A549 (cell line): ENCODE results near the gene ASIC2. TPM values are rescaled to one million over a fixed set of nuclear protein-coding genes. Genes with fewer than 3 reads are reported as not detected.

ENCODE experiments used
- ATAC-seq, 2 experiments: fragments of 200-7000 bp in 1 of 2; fragments of >200 bp in 1 of 2; cut with Nextera tagmentation in 1 of 2; cut with Tn5 transposase in 1 of 2; 3 replicates each; pipeline versions ENCODE4 v1.8.0 to v1.9.1; 2018 to 2020; ENCODE audit warnings: mild to moderate bottlenecking in 1 of 2, moderate library complexity in 1 of 2
- CTCF ChIA-PET: fragments of 300-600 bp; sonication (Branson Sonifier 250); formaldehyde crosslinking; extraction: SDS; loops from one replicate; lab custom pipeline; 2021; ENCODE audit warnings: antibody characterized with exemption, inconsistent platforms; lab: Yijun Ruan, JAX
- POLR2A ChIA-PET: fragments of 350-600 bp; formaldehyde crosslinking; extraction: SDS; loops from one replicate; lab custom pipeline; 2021; ENCODE audit warnings: antibody characterized with exemption, inconsistent platforms; lab: Yijun Ruan, JAX
- DNase-seq, 2 experiments: peaks; one replicate each; pipeline versions ENCODE4 v3.0.0 to v3.0.0-alpha.2; 2011 to 2016; ENCODE audit warnings: low read depth in 1 of 2, low spot score in 1 of 2
- FAIRE-seq: peaks from 2 replicates; lab custom pipeline; 2011; peaks lifted over from hg19 to GRCh38; lab: Jason Lieb, UNC
- H3K27ac ChIP-seq, 2 experiments: fragments of >200 bp; sonication (Bioruptor Twin); formaldehyde crosslinking; 3 replicates each; pipeline ENCODE4 v1.5.1; 2016 to 2017
- H3K4me1 ChIP-seq: fragments of >200 bp; sonication (Bioruptor Twin); formaldehyde crosslinking; 3 replicates; pipeline ENCODE4 v1.6.1; 2016
- H3K4me2 ChIP-seq: fragments of >200 bp; sonication (Bioruptor Twin); formaldehyde crosslinking; 3 replicates; pipeline ENCODE4 v1.6.1; 2016
- H3K4me3 ChIP-seq: fragments of >200 bp; sonication (Bioruptor Twin); formaldehyde crosslinking; 3 replicates; pipeline ENCODE4 v1.5.1; 2016
- H3K9me3 ChIP-seq: fragments of >200 bp; sonication (Bioruptor Twin); formaldehyde crosslinking; 3 replicates; pipeline ENCODE4 v1.6.1; 2016
- BHLHE40 ChIP-seq: IDR thresholded peaks from 2 replicates; pipeline ENCODE4 v1.6.1; 2012; ENCODE audit warnings: low read depth, low read length, inconsistent platforms
- CBX2 ChIP-seq: fragments of 200-600 bp; sonication (generic); IDR thresholded peaks from 2 replicates; pipeline ENCODE4 v1.6.1; 2016; ENCODE audit warnings: low read depth, mild to moderate bottlenecking, borderline replicate concordance
- CEBPB ChIP-seq, 2 experiments: fragments of >200 bp in 1 of 2; sonication (Bioruptor Twin) in 1 of 2; formaldehyde crosslinking in 1 of 2; IDR thresholded peaks; 2 replicates each; pipeline ENCODE4 v1.6.1; 2012 to 2016
- ESRRA ChIP-seq: fragments of 150-350 bp; IDR thresholded peaks from 2 replicates; pipeline ENCODE4 v1.6.1; 2014; ENCODE audit warnings: mild to moderate bottlenecking, low read length, borderline replicate concordance
- FOSB ChIP-seq: fragments of 250-450 bp; sonication (Bioruptor Pico); IDR thresholded peaks from 2 replicates; pipeline ENCODE4 v1.5.0; 2020; ENCODE audit warnings: mild to moderate bottlenecking, moderate library complexity
- FOSL2 ChIP-seq, 2 experiments: fragments of 450-650 bp in 1 of 2; fragments of >200 bp in 1 of 2; sonication (Bioruptor Twin) in 1 of 2; formaldehyde crosslinking; IDR thresholded peaks; 2 replicates each; pipeline versions ENCODE4 v1.5.0 to v1.6.1; 2016 to 2020; ENCODE audit warnings: mild to moderate bottlenecking in 1 of 2, moderate library complexity in 1 of 2
- HEYL ChIP-seq: fragments of 250-450 bp; sonication (Bioruptor Pico); IDR thresholded peaks from 2 replicates; pipeline ENCODE4 v1.8.0; 2021; ENCODE audit warnings: mild to moderate bottlenecking, moderate library complexity
- HOXB13 ChIP-seq: fragments of 250-450 bp; sonication (Bioruptor Pico); IDR thresholded peaks from 2 replicates; pipeline ENCODE4 v1.5.0; 2020; ENCODE audit warnings: low read depth, mild to moderate bottlenecking, moderate library complexity
- HOXB5 ChIP-seq: fragments of 250-450 bp; sonication (Bioruptor Pico); IDR thresholded peaks from 2 replicates; pipeline ENCODE4 v1.5.0; 2020; ENCODE audit warnings: mild to moderate bottlenecking, moderate library complexity
- JUNB ChIP-seq: fragments of >200 bp; sonication (Bioruptor Twin); formaldehyde crosslinking; IDR thresholded peaks from 2 replicates; pipeline ENCODE4 v1.6.1; 2016
- MYC ChIP-seq: IDR thresholded peaks from 2 replicates; pipeline ENCODE4 v1.6.1; 2012; ENCODE audit warnings: mild to moderate bottlenecking, inconsistent platforms, low read length, improper control_type of control experiment, borderline replicate concordance
- RAD21 ChIP-seq, 2 experiments: fragments of >200 bp in 1 of 2; sonication (Bioruptor Twin) in 1 of 2; formaldehyde crosslinking in 1 of 2; IDR thresholded peaks in 1 of 2; conservative IDR thresholded peaks in 1 of 2; 2 replicates in 1 of 2; 3 replicates in 1 of 2; pipeline ENCODE4 v1.6.1; 2012 to 2018; ENCODE audit warnings: inconsistent platforms in 1 of 2
- RCOR1 ChIP-seq: fragments of 150-350 bp; IDR thresholded peaks from 2 replicates; pipeline ENCODE4 v1.6.1; 2014; ENCODE audit warnings: antibody characterized with exemption, low read length, low read depth
- SMC3 ChIP-seq: fragments of >200 bp; sonication (Bioruptor Twin); formaldehyde crosslinking; IDR thresholded peaks from 3 replicates; pipeline ENCODE4 v1.6.1; 2018; ENCODE audit warnings: inconsistent platforms
- WGBS: methylation state at CpG from one replicate; pipeline ENCODE4 v1.1.6; 2017; ENCODE audit errors: missing lambda C conversion rate; 5-methylcytosine and 5-hydroxymethylcytosine counted together
- polyA plus RNA-seq, 4 experiments: library from polyadenylated mRNA; depleted of rRNA in 3 of 4; stranded (reverse); fragments of >200 nt; fragmentation: RNase III in 1 of 4; extraction: RNeasy Plus Mini Kit Qiagen cat#74134 plus additional on column Dnase treatment in 1 of 4; gene quantifications; 2 replicates in 3 of 4; 3 replicates in 1 of 4; pipeline ENCODE4 v1.2.3, GENCODE V29; 2011 to 2017
- TF ChIP-seq, protein P1 (sequence below): fragments of 450-650 bp; IDR thresholded peaks from 2 replicates; pipeline ENCODE4 v1.6.1; 2014; ENCODE audit warnings: antibody characterized with exemption
- TF ChIP-seq, protein P2 (sequence below): IDR thresholded peaks from 2 replicates; pipeline ENCODE4 v1.6.1; 2012; ENCODE audit warnings: low read depth, borderline replicate concordance
- TF ChIP-seq, protein P3 (sequence below): IDR thresholded peaks from 2 replicates; pipeline ENCODE4 v1.6.1; 2012

ASIC2 gene
- polyA plus RNA-seq, 2 of the 4 experiments (the other 2 are of a cell fraction), result 1.5 to 1.9 TPM

DNA sequence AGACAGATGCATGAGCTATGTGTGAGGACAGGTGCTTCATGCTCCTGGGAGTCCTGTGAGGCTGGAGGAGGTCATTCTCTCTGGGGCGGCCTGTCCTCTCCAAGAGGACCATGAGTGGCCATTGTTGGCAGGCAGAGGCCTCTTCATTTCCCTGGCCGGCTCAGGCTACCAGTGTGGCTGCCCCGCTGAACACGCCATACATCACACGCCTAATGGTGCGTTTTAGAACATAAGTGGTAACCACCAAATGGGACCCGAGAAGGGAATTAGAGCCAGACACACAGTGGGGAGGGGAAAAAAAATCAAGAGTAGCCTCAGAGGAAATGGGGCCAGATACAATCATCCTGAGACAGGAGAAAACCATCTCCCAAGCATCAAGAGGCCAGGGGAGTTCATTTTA, 161.5 kb downstream of the ASIC2 start:
- TF ChIP-seq RAD21 (conservative IDR thresholded peaks at IDR 0.05 in 1 of 2, IDR thresholded peaks at IDR 0.05 in 1 of 2), result no peak
- TF ChIP-seq, protein P1, sequence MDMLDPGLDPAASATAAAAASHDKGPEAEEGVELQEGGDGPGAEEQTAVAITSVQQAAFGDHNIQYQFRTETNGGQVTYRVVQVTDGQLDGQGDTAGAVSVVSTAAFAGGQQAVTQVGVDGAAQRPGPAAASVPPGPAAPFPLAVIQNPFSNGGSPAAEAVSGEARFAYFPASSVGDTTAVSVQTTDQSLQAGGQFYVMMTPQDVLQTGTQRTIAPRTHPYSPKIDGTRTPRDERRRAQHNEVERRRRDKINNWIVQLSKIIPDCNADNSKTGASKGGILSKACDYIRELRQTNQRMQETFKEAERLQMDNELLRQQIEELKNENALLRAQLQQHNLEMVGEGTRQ, result no peak
- no peak for TF ChIP-seq HOXB5
- TF ChIP-seq FOSB (CRISPR knock-in tag), result no peak
- no peak for ATAC-seq
- Histone ChIP-seq H3K27ac (no peak overlapping the region), H3K4me2 (no peak overlapping the region), H3K4me3 (no peak overlapping the region), H3K4me1 (peaks cover 18% of the 10 kb centered on the region), H3K9me3 (no peaks in the 10 kb centered on the region)
- 83% methylated on average over 7 of the region's 7 CpGs for WGBS
- FAIRE-seq, result no peak
- DNase-seq, result no peak
- POLR2A ChIA-PET, result no interaction called here
- CTCF ChIA-PET, result interaction anchor here (1.0 to 1.8 kb wide), 3 partner anchors 8 to 15 kb away, joined by 4 to 7 read pairs (median 5); no protein-coding TSS in a partner anchor

DNA sequence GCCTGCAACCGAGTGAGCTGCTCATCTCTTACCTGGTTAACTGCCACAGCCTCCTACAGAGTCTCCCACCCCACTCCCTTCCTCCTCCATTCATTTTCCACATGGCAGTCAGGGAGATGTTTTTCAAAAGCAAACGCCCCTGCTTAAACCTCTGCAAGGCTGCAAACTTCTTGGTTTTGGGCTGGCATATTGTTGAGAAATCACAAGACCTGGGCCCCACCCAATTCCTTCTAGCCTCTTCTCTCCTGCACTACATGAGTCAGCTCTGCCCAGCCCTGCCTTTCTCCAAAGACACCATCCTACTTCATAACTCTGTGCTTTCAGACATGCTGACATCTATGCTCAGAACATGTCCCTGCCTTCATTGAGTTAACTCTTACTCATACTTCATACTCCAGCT, 165.4 kb downstream of the ASIC2 start:
- peak; percentile 64 to 69; a peak in 5 of 6 replicates for ATAC-seq
- peaks cover 7% of the 10 kb centered on the region; the same call in 2 of the 3 replicates for H3K9me3 ChIP-seq
- WGBS, result 18% methylated on average over 2 of the region's 2 CpGs
- TF ChIP-seq MYC, result no peak
- TF ChIP-seq ESRRA, result no peak
- TF ChIP-seq RCOR1, result no peak
- 0 out of 4 replicates have a peak, but pooled peaks of 1 of the 2 experiments have one; percentile 32 for TF ChIP-seq CEBPB (IDR thresholded peaks at IDR 0.05)
- TF ChIP-seq HEYL (CRISPR knock-in tag), result no peak
- TF ChIP-seq, protein P2, sequence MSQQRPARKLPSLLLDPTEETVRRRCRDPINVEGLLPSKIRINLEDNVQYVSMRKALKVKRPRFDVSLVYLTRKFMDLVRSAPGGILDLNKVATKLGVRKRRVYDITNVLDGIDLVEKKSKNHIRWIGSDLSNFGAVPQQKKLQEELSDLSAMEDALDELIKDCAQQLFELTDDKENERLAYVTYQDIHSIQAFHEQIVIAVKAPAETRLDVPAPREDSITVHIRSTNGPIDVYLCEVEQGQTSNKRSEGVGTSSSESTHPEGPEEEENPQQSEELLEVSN, result 0 out of 2 replicates have a peak, but pooled peaks have one; percentile 21
- TF ChIP-seq, protein P3, sequence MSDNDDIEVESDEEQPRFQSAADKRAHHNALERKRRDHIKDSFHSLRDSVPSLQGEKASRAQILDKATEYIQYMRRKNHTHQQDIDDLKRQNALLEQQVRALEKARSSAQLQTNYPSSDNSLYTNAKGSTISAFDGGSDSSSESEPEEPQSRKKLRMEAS, result peak; percentile 27
- no peak for TF ChIP-seq BHLHE40
- TF ChIP-seq FOSL2 (IDR thresholded peaks at IDR 0.05), result 0 out of 2 replicates have a peak, but pooled peaks have one; percentile 13
- peak; percentile 19; the same call in 1 of the 2 replicates for TF ChIP-seq FOSL2 (CRISPR knock-in tag; IDR thresholded peaks at IDR 0.05)
- TF ChIP-seq JUNB, result 0 out of 2 replicates have a peak, but pooled peaks have one; percentile 18
- TF ChIP-seq RAD21 (conservative IDR thresholded peaks at IDR 0.05 in 1 of 2, IDR thresholded peaks at IDR 0.05 in 1 of 2), result no peak; a peak in 1 of 5 replicates
- no peak overlapping the region for H3K4me3 ChIP-seq
- peak overlapping the region; percentile 73 to 76 for H3K27ac ChIP-seq
- peak overlapping the region; percentile 51 for H3K4me2 ChIP-seq
- H3K4me1 ChIP-seq, result peaks cover 45% of the 10 kb centered on the region
- CTCF ChIA-PET, result interaction anchor here (0.8 to 2.1 kb wide), 4 partner anchors 9 to 207 kb away, joined by 3 to 4 read pairs (median 4); partner anchors contain the start of gene ASIC2
- POLR2A ChIA-PET, result no interaction called here
- FAIRE-seq, result no peak
- peak in 1 of 2 experiments; percentile 75 for DNase-seq

DNA sequence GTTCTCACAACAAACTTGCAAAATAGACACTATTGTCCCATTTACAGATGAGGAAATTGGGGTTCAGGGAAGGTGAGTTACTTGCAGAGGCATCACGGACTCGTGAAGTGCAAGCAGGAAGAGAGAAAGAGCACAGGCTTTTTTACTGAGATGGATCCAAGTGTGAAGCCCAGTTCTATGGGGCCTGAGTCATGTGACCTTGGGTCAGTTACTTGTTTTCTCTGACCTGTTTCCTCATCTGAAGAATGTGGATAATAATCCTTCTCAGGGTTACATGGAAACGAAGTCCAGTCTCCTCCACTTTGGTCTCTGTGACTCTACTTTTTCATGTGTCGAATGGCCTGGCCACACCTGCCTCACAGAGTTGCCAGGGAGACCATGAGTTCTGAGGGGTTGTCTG, 167.0 kb downstream of the ASIC2 start:
- POLR2A ChIA-PET, result interaction anchor here (0.7 to 1.6 kb wide), 2 partner anchors 13 to 71 kb away, joined by 3 to 7 read pairs; no protein-coding TSS in a partner anchor
- Histone ChIP-seq H3K4me2 (peak overlapping the region; percentile 68), H3K4me1 (peaks cover 53% of the 10 kb centered on the region), H3K4me3 (no peak overlapping the region), H3K9me3 (peaks cover 7% of the 10 kb centered on the region; the same call in 2 of the 3 replicates), H3K27ac (peak overlapping the region; percentile 64 to 89)
- DNase-seq (peak in 1 of 2 experiments; percentile 51), FAIRE-seq (no peak), ATAC-seq (no peak)
- CTCF ChIA-PET, result interaction anchor here (0.6 to 2.1 kb wide), 2 partner anchors 7 to 582 kb away, joined by 3 to 4 read pairs; no protein-coding TSS in a partner anchor
- WGBS, result 40% methylated on average over 4 of the region's 4 CpGs
- TF ChIP-seq CBX2 (no peak), FOSL2 (IDR thresholded peaks at IDR 0.05) (no peak), FOSL2 (CRISPR knock-in tag; IDR thresholded peaks at IDR 0.05) (peak; percentile 33; the same call in 1 of the 2 replicates), SMC3 (no peak), HOXB13 (no peak)
- TF ChIP-seq, protein P3, result 0 out of 2 replicates have a peak, but pooled peaks have one; percentile 21
- TF ChIP-seq, protein P1, result 0 out of 2 replicates have a peak, but pooled peaks have one; percentile 38
- TF ChIP-seq, protein P2, result no peak
